Kidney (tissue), 14 donors: ENCODE results near the gene PLXNA2. TPM values are rescaled to one million over a fixed set of nuclear protein-coding genes. Genes with fewer than 3 reads are reported as not detected.

Experiments used
- DNase-seq, 5 donors: peaks; one replicate each; pipeline ENCODE4 v3.0.0-alpha.2; 2013 to 2020
- FAIRE-seq: peaks from 2 replicates; lab custom pipeline; 2012; peaks lifted over from hg19 to GRCh38; lab: Jason Lieb, UNC
- H3K27ac ChIP-seq, 2 donors: one replicate each; pipeline ENCODE4 v1.7.0; 2013; ENCODE audit warnings: low read depth in 2 of 2, low read length in 2 of 2, inconsistent platforms in 1 of 2
- H3K27me3 ChIP-seq: one replicate; pipeline ENCODE4 v1.7.1; 2013; ENCODE audit warnings: low read length, inconsistent platforms; ENCODE audit not compliant: control insufficient read depth, insufficient read depth
- H3K36me3 ChIP-seq, 3 donors: one replicate each; pipeline versions ENCODE4 v1.7.0 to v1.7.1; 2013; ENCODE audit warnings: low read length in 3 of 3, control low read depth in 1 of 3, inconsistent platforms in 1 of 3; ENCODE audit not compliant: insufficient read depth in 3 of 3, control insufficient read depth in 2 of 3
- H3K4me1 ChIP-seq, 3 donors: one replicate each; pipeline versions ENCODE4 v1.7.0 to v1.7.1; 2013; ENCODE audit warnings: low read length in 3 of 3, inconsistent platforms in 1 of 3, low read depth in 1 of 3; ENCODE audit not compliant: control insufficient read depth in 2 of 3, insufficient read depth in 2 of 3
- H3K4me3 ChIP-seq, 3 donors: one replicate each; pipeline versions ENCODE4 v1.7.0 to v1.8.1; 2013; ENCODE audit warnings: low read length in 3 of 3, control low read depth in 1 of 3, inconsistent platforms in 1 of 3
- H3K9ac ChIP-seq, 3 donors: one replicate each; pipeline versions ENCODE4 v1.7.0 to v1.7.1; 2013; ENCODE audit warnings: low read length in 3 of 3, control low read depth in 1 of 3, inconsistent platforms in 1 of 3
- H3K9me3 ChIP-seq, 3 donors: one replicate each; pipeline versions ENCODE4 v1.7.0 to v1.7.1; 2013; ENCODE audit warnings: low read length in 3 of 3, control low read depth in 1 of 3, inconsistent platforms in 1 of 3; ENCODE audit not compliant: control insufficient read depth in 2 of 3, insufficient read depth in 1 of 3
- CTCF ChIP-seq: IDR thresholded peaks from 3 replicates; pipeline ENCODE4 v1.5.1; 2012; ENCODE audit warnings: mild to moderate bottlenecking, moderate library complexity, borderline replicate concordance; ENCODE audit not compliant: insufficient read depth; ENCODE audit errors: extremely low read depth
- intact Hi-C: fragments of 100-400 bp; cut with DNase I; formaldehyde crosslinking; loops from one replicate; pipeline ENCODE4 v1.11.1; 2022
- polyA plus RNA-seq: library from polyadenylated mRNA; stranded (reverse); fragments of 350-450 nt; fragmentation: Illumina TruSeq; extraction: RNeasy Lipid Tissue Mini Kit (QIAGEN cat#74804); gene quantifications from one replicate; pipeline ENCODE4 v1.2.3, GENCODE V29; 2014; ENCODE audit warnings: low read depth, low replicate concordance; ENCODE audit not compliant: insufficient read depth
- total RNA-seq: library from RNA; stranded (reverse); fragmentation: NEBNext Ultra II Directional; extraction: Animal tissue kit (Norgen Biotek cat#: 25700); gene quantifications from one replicate; pipeline ENCODE4 v1.2.1, GENCODE V29; 2021
- donor health status: control.
- donor health status: control.
- donor health status: control.
- donor health status: control.
- donor health status: control.
- donor health status: DM: yes; HTN: yes; CAD: no.
- donor health status: Normal renal cell carcinoma (clear cell type).

The PLXNA2 gene
- total and polyA plus RNA-seq, 2 donors from 2014 or later: 2.4 to 27.9 TPM

- Histone ChIP-seq H3K4me3 (no peak overlapping the region), H3K27ac (no peak overlapping the region), H3K36me3 (peaks cover 0 to 9% (median 5%) of the 10 kb centered on the region in 3 donors), H3K27me3 (no peaks in the 10 kb centered on the region), H3K4me1 (peaks cover 0 to 5% (median 2%) of the 10 kb centered on the region in 3 donors), H3K9ac (no peak overlapping the region), H3K9me3 (no peaks in the 10 kb centered on the region)
- DNase-seq (peak in 1 of 5 donors; percentile 44), FAIRE-seq (no peak)
- intact Hi-C loops: loop anchor here (10.0 kb wide), 1 partner anchor 218 kb away; the partner anchor contains the start of gene PLXNA2
- TF ChIP-seq CTCF: no peak
Observed at GRCh38 chr1:208026880-208027438, 217.2 kb downstream of the PLXNA2 start.

GRCh38 chr1:208025031-208025430 is 219.2 kb downstream of the PLXNA2 start:
- intact Hi-C loops: loop anchor here (10.0 kb wide), 1 partner anchor 220 kb away; the partner anchor contains the start of gene PLXNA2
- peaks cover 0 to 3% (median 2%) of the 10 kb centered on the region in 3 donors for H3K4me1 ChIP-seq
- no peak overlapping the region for H3K4me3 ChIP-seq
- no peak overlapping the region for H3K9ac ChIP-seq
- peak in 1 of 5 donors; percentile 46 for DNase-seq
- peaks cover 0 to 9% (median 4%) of the 10 kb centered on the region in 3 donors for H3K36me3 ChIP-seq
- H3K27ac ChIP-seq: no peak overlapping the region
- TF ChIP-seq CTCF: no peak
- no peak for FAIRE-seq
- H3K27me3 ChIP-seq: no peaks in the 10 kb centered on the region
- no peaks in the 10 kb centered on the region for H3K9me3 ChIP-seq

GRCh38 chr1:208024406-208024805 is 219.8 kb downstream of the PLXNA2 start:
- peak in 1 of 5 donors; percentile 4 for DNase-seq
- intact Hi-C loops: loop anchor here (10.0 kb wide), 1 partner anchor 220 kb away; the partner anchor contains the start of gene PLXNA2
- H3K4me1 ChIP-seq: peaks cover 0 to 2% (median 0%) of the 10 kb centered on the region in 3 donors

More at GRCh38 chr1:208024406-208024805, 219.8 kb downstream of the PLXNA2 start:
- H3K9me3 ChIP-seq: no peaks in the 10 kb centered on the region
- H3K27ac ChIP-seq: no peak overlapping the region
- FAIRE-seq: no peak
- H3K27me3 ChIP-seq: no peaks in the 10 kb centered on the region
- peaks cover 0 to 9% (median 4%) of the 10 kb centered on the region in 3 donors for H3K36me3 ChIP-seq
- no peak overlapping the region for H3K9ac ChIP-seq
- TF ChIP-seq CTCF: no peak
- no peak overlapping the region for H3K4me3 ChIP-seq
